HL-60 (cell line): ENCODE data around the gene C10orf143.

Experiments
- CTCF ChIP-seq: IDR thresholded peaks from one replicate; pipeline ENCODE4 v1.5.1; 2011; ENCODE audit warnings: low read length, control low read depth, inconsistent platforms; ENCODE audit not compliant: insufficient read depth
- POLR2AphosphoS5 ChIP-seq: IDR thresholded peaks from 2 replicates; pipeline ENCODE4 v1.6.1; 2012; ENCODE audit warnings: low read depth
- TF ChIP-seq, protein P1 (sequence below): IDR thresholded peaks from 2 replicates; pipeline ENCODE4 v1.6.1; 2012; ENCODE audit warnings: low read depth; ENCODE audit not compliant: insufficient replicate concordance

- TF ChIP-seq CTCF (no peak), POLR2AphosphoS5 (no peak)
- TF ChIP-seq, protein P1, sequence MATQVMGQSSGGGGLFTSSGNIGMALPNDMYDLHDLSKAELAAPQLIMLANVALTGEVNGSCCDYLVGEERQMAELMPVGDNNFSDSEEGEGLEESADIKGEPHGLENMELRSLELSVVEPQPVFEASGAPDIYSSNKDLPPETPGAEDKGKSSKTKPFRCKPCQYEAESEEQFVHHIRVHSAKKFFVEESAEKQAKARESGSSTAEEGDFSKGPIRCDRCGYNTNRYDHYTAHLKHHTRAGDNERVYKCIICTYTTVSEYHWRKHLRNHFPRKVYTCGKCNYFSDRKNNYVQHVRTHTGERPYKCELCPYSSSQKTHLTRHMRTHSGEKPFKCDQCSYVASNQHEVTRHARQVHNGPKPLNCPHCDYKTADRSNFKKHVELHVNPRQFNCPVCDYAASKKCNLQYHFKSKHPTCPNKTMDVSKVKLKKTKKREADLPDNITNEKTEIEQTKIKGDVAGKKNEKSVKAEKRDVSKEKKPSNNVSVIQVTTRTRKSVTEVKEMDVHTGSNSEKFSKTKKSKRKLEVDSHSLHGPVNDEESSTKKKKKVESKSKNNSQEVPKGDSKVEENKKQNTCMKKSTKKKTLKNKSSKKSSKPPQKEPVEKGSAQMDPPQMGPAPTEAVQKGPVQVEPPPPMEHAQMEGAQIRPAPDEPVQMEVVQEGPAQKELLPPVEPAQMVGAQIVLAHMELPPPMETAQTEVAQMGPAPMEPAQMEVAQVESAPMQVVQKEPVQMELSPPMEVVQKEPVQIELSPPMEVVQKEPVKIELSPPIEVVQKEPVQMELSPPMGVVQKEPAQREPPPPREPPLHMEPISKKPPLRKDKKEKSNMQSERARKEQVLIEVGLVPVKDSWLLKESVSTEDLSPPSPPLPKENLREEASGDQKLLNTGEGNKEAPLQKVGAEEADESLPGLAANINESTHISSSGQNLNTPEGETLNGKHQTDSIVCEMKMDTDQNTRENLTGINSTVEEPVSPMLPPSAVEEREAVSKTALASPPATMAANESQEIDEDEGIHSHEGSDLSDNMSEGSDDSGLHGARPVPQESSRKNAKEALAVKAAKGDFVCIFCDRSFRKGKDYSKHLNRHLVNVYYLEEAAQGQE: no peak
Observed at GRCh38 chr10:130016993-130017630, 93.5 kb downstream of the C10orf143 start.
